Measurements from ENCODE around the gene EIF4E3. TPM values are rescaled to one million over a fixed set of nuclear protein-coding genes. Genes with fewer than 3 reads are reported as not detected.

The EIF4E3 gene
- total and polyA plus RNA-seq, 10 donors, result 5.0 to 52.3 (median 37.3) TPM

DNA sequence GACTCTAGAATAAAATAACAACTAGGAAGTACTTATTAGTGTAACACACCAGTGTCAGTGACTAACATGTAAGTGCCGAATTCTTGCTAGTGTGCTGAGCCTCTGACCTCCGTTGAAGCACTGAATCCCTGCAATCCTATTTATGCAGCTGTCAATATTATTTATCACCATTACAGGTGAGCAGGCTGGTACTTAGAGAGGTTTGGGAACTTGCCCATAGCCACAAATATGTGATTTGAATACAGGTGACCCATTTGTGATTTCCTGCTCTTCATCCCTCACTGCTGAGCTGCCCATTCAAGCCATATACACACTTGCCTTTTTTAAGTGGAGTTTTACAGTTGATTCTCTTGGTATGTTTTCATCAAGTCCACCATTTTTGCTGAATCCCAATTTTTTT, 12.2 kb downstream of the EIF4E3 start:
- Histone ChIP-seq H3K27ac (no peak overlapping the region), H3K27me3 (replicated peaks in 1 of 7) (no peaks in the 10 kb centered on the region), H3K4me1 (peaks cover 13 to 75% (median 48%) of the 10 kb centered on the region in 6 donors), H3K4me3 (no peak overlapping the region), H3K36me3 (peaks cover 0 to 20% (median 12%) of the 10 kb centered on the region in 6 donors), H3K9me3 (no peaks in the 10 kb centered on the region)
- no peak for DNase-seq
- TF ChIP-seq, protein P1, sequence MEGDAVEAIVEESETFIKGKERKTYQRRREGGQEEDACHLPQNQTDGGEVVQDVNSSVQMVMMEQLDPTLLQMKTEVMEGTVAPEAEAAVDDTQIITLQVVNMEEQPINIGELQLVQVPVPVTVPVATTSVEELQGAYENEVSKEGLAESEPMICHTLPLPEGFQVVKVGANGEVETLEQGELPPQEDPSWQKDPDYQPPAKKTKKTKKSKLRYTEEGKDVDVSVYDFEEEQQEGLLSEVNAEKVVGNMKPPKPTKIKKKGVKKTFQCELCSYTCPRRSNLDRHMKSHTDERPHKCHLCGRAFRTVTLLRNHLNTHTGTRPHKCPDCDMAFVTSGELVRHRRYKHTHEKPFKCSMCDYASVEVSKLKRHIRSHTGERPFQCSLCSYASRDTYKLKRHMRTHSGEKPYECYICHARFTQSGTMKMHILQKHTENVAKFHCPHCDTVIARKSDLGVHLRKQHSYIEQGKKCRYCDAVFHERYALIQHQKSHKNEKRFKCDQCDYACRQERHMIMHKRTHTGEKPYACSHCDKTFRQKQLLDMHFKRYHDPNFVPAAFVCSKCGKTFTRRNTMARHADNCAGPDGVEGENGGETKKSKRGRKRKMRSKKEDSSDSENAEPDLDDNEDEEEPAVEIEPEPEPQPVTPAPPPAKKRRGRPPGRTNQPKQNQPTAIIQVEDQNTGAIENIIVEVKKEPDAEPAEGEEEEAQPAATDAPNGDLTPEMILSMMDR (IDR thresholded peaks at IDR 0.05 in 8 of 11, conservative IDR thresholded peaks at IDR 0.05 in 3 of 11), result no peak
- no peak for TF ChIP-seq POLR2AphosphoS5 (IDR thresholded peaks at IDR 0.05)
- WGBS, 5 donors, result 73 to 93% (median 92%) methylated on average over 2 of the region's 2 CpGs
- intact Hi-C loops (cut with DNase I; ENCODE audit: low total_unique reads), result no loop called here

DNA sequence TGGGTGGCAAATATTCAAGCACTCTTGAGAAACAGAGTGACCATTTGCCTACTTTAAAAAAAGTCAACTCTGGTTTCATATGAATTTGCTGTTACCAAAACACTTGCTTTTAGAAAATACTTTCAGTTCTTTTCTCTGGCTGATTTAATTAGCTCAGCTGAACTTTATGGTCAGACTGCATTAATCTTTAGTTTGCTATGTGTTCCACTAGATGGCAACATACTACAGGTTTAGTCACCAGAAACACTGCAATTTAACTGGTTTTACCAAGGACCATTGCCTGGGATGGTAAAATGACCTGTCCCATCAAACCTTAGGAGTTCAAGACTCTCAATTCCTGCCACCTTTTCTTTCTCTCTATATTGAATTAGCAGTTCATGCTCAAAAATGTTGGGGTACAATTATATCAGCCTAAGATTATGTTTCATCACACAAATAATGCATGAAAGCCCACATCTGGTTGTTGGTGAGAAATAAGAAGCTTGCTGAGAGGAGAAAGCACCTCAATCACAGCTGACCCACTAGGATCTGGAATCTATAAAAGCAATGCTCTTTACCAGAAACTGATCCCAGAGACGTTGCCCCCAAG, 14.2 kb downstream of the EIF4E3 start:
- peak overlapping the region in 2 of 8 donors; percentile 5 to 6 for H3K27ac ChIP-seq
- no peaks in the 10 kb centered on the region for H3K9me3 ChIP-seq
- H3K27me3 ChIP-seq (replicated peaks in 1 of 7), result no peaks in the 10 kb centered on the region
- intact Hi-C loops (cut with DNase I; ENCODE audit: low total_unique reads), result no loop called here
- TF ChIP-seq POLR2A (IDR thresholded peaks at IDR 0.05), result no peak
- TF ChIP-seq, protein P1 (IDR thresholded peaks at IDR 0.05 in 8 of 11, conservative IDR thresholded peaks at IDR 0.05 in 3 of 11), result peak in 10 of 11 experiments; percentile 43 to 79 (median 68)
- peaks cover 0 to 40% (median 14%) of the 10 kb centered on the region in 6 donors for H3K36me3 ChIP-seq
- 5 to 37% (median 10%) methylated on average over 1 of the region's 1 CpG for WGBS, 5 donors
- peaks cover 13 to 71% (median 38%) of the 10 kb centered on the region in 6 donors for H3K4me1 ChIP-seq
- no peak for DNase-seq
- H3K4me3 ChIP-seq, result no peak overlapping the region

DNA sequence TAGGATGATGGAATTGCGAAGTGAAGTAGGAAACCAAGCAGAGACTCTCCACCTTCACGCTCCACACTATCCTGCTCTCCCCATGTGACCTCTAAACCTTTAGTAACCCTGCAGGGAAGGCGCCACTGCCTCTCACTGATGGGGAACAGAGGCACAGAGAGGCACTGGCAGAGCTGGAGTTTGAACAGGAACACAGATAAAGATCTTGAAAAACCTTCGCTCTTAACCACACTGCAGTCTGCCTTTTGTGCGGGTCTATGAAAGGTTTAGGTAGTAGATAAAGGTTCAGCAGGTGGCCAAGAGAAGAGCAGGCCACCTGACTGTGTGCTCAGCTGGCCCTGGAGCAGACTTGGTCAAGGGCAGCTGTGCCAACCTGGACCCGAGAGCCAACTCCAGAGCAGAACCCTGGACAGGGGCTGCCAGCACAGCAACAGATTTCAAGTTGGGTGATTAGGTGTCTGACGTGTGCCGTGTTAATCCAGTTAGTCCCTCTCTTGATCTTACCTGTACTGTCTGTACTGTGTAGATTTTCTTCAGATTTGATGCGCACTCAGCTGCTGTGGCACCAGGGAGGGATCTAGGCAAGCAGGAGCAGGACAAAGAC, 15.2 kb downstream of the EIF4E3 start:
- DNase-seq, result no peak
- Histone ChIP-seq H3K4me3 (no peak overlapping the region), H3K4me1 (peaks cover 13 to 72% (median 36%) of the 10 kb centered on the region in 6 donors), H3K9me3 (no peaks in the 10 kb centered on the region), H3K27me3 (replicated peaks in 1 of 7) (no peaks in the 10 kb centered on the region), H3K36me3 (peaks cover 0 to 50% (median 14%) of the 10 kb centered on the region in 6 donors), H3K27ac (peak overlapping the region in 2 of 8 donors; percentile 5 to 6)
- intact Hi-C loops (cut with DNase I; ENCODE audit: low total_unique reads), result no loop called here
- 86 to 92% (median 87%) methylated on average over 9 of the region's 9 CpGs for WGBS, 5 donors
- TF ChIP-seq POLR2A (IDR thresholded peaks at IDR 0.05), result no peak
- TF ChIP-seq, protein P1 (IDR thresholded peaks at IDR 0.05 in 8 of 11, conservative IDR thresholded peaks at IDR 0.05 in 3 of 11), result no peak
- no peak for TF ChIP-seq POLR2AphosphoS5 (IDR thresholded peaks at IDR 0.05)

DNA sequence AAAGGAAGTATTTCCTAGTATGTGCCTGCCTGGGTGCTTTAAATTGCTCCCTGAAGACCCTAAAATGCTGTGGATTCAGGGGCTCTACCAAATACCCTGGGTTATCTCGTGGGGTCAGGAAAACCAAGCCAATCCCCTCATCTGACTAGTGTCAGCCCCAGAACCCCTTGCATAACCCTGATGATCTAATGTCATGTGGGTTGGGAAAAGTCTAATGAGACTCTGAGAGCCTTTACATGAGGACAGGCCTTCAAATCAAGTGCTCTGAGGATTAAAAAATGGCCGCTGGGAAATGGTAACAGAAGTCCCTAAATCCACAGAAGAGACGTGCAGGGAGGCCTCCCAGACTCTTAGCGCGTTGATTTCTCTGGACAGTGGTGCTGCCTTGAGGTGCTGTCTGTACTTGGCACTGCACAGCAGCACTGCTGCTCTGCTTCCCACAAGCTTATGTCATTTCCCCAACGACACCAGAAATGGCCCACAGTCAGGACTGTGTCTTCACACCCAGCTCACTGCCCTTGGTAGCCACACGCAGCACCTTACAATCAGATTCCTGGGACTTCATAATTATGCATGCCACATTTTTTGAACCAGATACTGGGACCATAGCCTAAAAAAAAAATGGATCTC, 16.6 kb downstream of the EIF4E3 start:
- no peak overlapping the region for H3K4me3 ChIP-seq
- peak overlapping the region in 3 of 8 donors; percentile 2 to 19 (median 17) for H3K27ac ChIP-seq
- DNase-seq, result no peak
- WGBS, 5 donors, result 52 to 80% (median 62%) methylated on average over 7 of the region's 7 CpGs
- H3K36me3 ChIP-seq, result peaks cover 0 to 59% (median 14%) of the 10 kb centered on the region in 6 donors
- intact Hi-C loops (cut with DNase I; ENCODE audit: low total_unique reads), result no loop called here
- H3K4me1 ChIP-seq, result peaks cover 15 to 77% (median 45%) of the 10 kb centered on the region in 6 donors
- no peaks in the 10 kb centered on the region for H3K27me3 ChIP-seq (replicated peaks in 1 of 7)
- no peaks in the 10 kb centered on the region for H3K9me3 ChIP-seq
- TF ChIP-seq POLR2A (IDR thresholded peaks at IDR 0.05) (no peak), POLR2AphosphoS5 (IDR thresholded peaks at IDR 0.05) (peak in 2 of 3 donors; percentile 11 to 44)

Measured in spleen (tissue), 11 donors.